OCI-LY3 (cell line): ENCODE data around the gene MGP.

ENCODE experiments used
- EZH2phosphoT487 ChIP-seq: fragments of 200-600 bp; shearing (Covaris generic); IDR thresholded peaks from 2 replicates; pipeline ENCODE4 v1.6.1; 2018; ENCODE audit warnings: antibody characterized with exemption, mixed run types, low read depth
- TF ChIP-seq, protein P1 (sequence below): fragments of 200-600, 300-600 bp; sonication (generic); IDR thresholded peaks from 2 replicates; pipeline ENCODE4 v1.5.1; 2014; ENCODE audit warnings: antibody characterized with exemption, low read length, low read depth

GRCh38 chr12:14904854-14905253 is 19.2 kb upstream of the MGP start:
- TF ChIP-seq, protein P1, sequence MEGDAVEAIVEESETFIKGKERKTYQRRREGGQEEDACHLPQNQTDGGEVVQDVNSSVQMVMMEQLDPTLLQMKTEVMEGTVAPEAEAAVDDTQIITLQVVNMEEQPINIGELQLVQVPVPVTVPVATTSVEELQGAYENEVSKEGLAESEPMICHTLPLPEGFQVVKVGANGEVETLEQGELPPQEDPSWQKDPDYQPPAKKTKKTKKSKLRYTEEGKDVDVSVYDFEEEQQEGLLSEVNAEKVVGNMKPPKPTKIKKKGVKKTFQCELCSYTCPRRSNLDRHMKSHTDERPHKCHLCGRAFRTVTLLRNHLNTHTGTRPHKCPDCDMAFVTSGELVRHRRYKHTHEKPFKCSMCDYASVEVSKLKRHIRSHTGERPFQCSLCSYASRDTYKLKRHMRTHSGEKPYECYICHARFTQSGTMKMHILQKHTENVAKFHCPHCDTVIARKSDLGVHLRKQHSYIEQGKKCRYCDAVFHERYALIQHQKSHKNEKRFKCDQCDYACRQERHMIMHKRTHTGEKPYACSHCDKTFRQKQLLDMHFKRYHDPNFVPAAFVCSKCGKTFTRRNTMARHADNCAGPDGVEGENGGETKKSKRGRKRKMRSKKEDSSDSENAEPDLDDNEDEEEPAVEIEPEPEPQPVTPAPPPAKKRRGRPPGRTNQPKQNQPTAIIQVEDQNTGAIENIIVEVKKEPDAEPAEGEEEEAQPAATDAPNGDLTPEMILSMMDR, result no peak
- TF ChIP-seq EZH2phosphoT487, result no peak
